ENCODE measurements around the gene COLEC12. TPM values are rescaled to one million over a fixed set of nuclear protein-coding genes. Genes with fewer than 3 reads are reported as not detected.

COLEC12 gene
- total RNA-seq, 2 donors from 2014 or later: not detected

DNA sequence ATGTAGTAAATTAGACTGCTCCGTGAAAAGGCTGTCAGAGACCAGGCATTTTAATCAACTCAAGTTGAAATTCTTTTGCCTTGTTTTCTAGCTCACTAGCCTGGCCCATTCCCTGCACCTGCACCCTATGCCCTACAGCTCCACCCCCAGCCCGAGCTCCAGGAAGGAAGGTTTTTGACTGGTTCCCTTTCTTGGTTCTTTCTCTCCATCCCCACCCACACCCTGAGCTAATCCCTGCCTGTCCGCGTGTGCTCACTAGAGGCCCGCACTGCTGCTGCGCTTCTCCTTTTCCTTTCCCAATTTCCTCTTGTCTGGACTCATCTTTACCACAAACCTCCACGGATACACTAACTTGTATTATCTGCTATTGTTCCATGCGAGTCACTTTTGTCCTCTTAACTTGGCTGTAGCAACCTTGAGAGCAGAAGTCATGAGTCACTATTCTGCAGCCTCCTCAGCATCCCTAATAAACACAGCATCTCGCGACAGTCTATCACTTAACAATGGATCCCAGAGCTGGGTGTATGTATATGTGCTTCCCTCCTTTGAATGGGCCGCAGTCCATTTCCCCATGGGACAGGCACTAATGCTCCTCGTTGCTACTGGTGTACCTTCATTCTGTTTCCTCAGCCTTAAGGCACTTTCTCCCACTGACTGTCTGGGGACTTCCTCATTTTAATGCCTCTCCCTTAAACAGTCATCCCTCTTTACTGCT is 36.5 kb downstream of the COLEC12 start:
- DNase-seq (ENCODE audit: low spot score in 2 of 2) (no peak), ATAC-seq (no peak)
- H3K9me3 Mint-ChIP-seq: no peaks in the 10 kb centered on the region
- no peak overlapping the region for H3K27ac Mint-ChIP-seq
- H3K36me3 Mint-ChIP-seq: no peaks in the 10 kb centered on the region

DNA sequence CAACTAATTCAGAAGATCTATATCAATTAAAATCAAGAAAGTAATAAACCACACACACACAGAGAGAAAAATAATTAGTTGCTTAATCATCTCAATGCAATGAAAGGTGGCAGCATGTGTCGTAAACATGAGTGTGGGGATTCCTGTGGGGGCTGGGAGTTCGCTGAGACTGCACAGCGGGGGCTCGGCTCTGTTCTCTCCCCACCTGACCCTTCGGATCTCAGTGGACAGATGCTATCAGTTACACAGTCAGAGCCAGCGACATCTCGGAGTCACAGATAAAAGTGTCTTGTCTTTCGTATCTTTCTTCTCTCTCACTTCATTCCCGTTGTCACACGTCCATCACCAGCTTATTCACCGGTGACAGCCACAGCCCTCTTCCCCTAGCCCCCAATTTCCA is 37.1 kb downstream of the COLEC12 start:
- H3K9me3 Mint-ChIP-seq: no peaks in the 10 kb centered on the region
- no peak for DNase-seq (ENCODE audit: low spot score in 2 of 2)
- no peak overlapping the region for H3K27ac Mint-ChIP-seq
- no peak for ATAC-seq
- H3K36me3 Mint-ChIP-seq: no peaks in the 10 kb centered on the region

DNA sequence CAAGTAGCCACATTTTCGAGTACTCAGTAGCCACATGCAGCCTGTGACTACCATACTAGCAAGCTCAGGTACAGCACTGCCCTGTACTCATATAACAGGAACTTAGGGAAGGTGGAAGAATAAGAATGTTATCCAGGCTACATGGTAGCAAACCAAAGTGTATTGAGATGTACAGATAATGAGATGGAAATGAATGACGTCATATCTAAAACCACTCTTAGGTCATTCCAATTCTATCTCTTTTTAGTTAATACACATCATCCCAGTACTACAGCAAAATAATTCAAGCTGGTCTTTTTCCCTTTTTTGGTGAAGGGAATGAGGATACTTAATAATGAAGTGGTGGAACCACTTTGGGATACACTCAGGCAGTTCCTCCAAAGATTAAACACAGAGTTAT is 38.7 kb downstream of the COLEC12 start:
- no peaks in the 10 kb centered on the region for H3K36me3 Mint-ChIP-seq
- DNase-seq (ENCODE audit: low spot score in 2 of 2) (no peak), ATAC-seq (no peak)
- H3K27ac Mint-ChIP-seq: no peak overlapping the region
- no peaks in the 10 kb centered on the region for H3K9me3 Mint-ChIP-seq

- no peak for DNase-seq (ENCODE audit: low spot score in 2 of 2)
- ATAC-seq: no peak
- H3K27ac Mint-ChIP-seq: no peak overlapping the region
- H3K36me3 Mint-ChIP-seq: no peaks in the 10 kb centered on the region
- no peaks in the 10 kb centered on the region for H3K9me3 Mint-ChIP-seq
Measured at GRCh38 chr18:460791-461190, 39.7 kb downstream of the COLEC12 start.

- no peak overlapping the region for H3K27ac Mint-ChIP-seq
- H3K9me3 Mint-ChIP-seq: no peaks in the 10 kb centered on the region
- no peak for ATAC-seq
- DNase-seq (ENCODE audit: low spot score in 2 of 2): no peak
- no peaks in the 10 kb centered on the region for H3K36me3 Mint-ChIP-seq
Measured at GRCh38 chr18:459814-460593, 40.5 kb downstream of the COLEC12 start.

DNA sequence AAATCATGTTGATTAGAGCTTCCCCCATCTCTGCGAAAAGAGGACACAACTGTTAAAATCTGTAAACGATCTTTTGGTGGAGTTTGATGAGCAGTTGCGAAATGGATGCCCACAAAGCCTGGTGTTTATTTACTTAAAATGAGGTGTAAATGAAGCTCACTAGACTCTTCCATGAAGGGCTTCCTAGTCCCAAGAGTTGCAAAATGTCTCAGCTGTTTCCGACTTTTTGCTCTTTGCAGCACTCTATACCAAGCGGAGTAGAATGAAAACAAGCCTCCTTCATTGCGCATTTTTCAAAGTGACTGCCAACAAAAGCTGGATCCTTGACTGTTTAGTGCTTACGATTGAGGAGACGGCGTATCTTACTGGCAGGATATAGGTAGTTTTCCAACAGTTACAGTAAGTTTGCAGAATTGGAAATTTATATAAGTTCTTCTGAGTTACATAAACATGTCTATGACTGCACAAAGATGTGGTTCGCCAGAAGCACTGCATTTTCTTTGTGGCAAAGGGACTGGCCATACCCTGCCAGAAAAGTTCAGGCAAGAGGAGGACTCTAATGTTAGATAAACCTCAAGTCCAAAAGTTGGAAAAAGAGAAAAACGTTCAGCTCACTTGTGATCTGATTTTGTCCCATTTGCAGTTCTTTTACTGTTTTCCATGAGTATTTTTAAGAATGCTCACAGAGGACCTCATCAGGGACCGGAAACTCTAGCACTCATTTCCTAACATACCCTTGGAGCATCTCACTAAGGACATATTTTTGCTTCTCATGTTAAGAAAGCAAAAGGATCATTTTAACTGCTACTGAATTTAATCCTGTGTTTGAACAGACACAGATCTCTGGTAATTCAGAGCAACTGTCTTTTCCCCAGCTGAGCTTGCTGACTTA is 42.7 kb downstream of the COLEC12 start:
- peaks cover 8% of the 10 kb centered on the region in 2 donors for H3K9me3 Mint-ChIP-seq
- peaks cover 0 to 3% of the 10 kb centered on the region in 2 donors for H3K36me3 Mint-ChIP-seq
- ATAC-seq (no peak), DNase-seq (ENCODE audit: low spot score in 2 of 2) (no peak)
- no peak overlapping the region for H3K27ac Mint-ChIP-seq

DNA sequence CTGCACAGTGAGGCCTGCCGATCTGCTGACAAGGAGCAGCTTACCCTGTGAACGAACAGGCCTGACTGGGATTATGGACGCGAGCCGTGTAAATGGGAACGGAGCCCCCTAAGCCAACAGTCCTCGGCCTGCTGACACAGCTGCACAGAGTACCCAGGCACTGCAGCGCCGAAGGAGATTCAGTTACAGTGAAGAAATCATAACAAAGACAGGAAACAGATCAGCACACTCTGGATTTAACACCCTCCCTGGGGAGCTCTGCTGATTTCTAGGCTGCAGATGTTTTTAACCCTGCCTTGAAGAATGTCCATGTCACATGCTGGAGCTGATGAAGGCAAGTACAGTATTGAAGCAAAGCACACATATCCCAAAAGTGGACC is 43.4 kb downstream of the COLEC12 start:
- no peak for ATAC-seq
- peaks cover 8% of the 10 kb centered on the region in 2 donors for H3K9me3 Mint-ChIP-seq
- no peak for DNase-seq (ENCODE audit: low spot score in 2 of 2)
- no peak overlapping the region for H3K27ac Mint-ChIP-seq
- peaks cover 0 to 7% of the 10 kb centered on the region in 2 donors for H3K36me3 Mint-ChIP-seq

- ATAC-seq: no peak
- Mint-ChIP-seq H3K27ac (no peak overlapping the region), H3K9me3 (peaks cover 8% of the 10 kb centered on the region in 2 donors), H3K36me3 (peaks cover 0 to 7% of the 10 kb centered on the region in 2 donors)
- no peak for DNase-seq (ENCODE audit: low spot score in 2 of 2)
Measured at GRCh38 chr18:456361-457139, 44.0 kb downstream of the COLEC12 start.

- Mint-ChIP-seq H3K36me3 (peaks cover 0 to 14% of the 10 kb centered on the region in 2 donors), H3K27ac (no peak overlapping the region), H3K9me3 (peaks cover 20% of the 10 kb centered on the region in 2 donors)
- DNase-seq (ENCODE audit: low spot score in 2 of 2): no peak
- ATAC-seq: no peak
Measured at GRCh38 chr18:453400-453799, 47.1 kb downstream of the COLEC12 start.

- Mint-ChIP-seq H3K27ac (no peak overlapping the region), H3K36me3 (peaks cover 0 to 14% of the 10 kb centered on the region in 2 donors), H3K9me3 (peaks cover 20% of the 10 kb centered on the region in 2 donors)
- DNase-seq (ENCODE audit: low spot score in 2 of 2) (no peak), ATAC-seq (no peak)
Measured at GRCh38 chr18:452816-453215, 47.7 kb downstream of the COLEC12 start.

DNA sequence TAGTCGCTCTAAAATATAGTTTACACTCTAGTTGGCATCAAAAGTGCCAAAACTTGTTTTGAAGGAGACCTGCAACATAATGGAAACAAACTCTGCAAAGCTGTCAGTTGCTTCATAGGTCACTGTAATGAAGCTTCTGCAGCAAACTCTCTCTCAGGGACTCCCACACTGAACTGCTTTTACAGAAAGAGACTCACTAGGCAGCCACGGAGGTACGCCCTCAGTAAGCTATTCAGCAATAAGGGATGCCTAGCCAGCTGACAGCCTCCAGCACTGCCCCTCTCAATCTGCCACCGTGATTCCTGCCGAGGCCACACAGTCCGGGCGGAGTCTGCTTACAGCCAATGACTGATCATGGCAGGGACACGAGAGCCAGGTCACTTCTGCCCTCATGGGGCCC is 51.1 kb downstream of the COLEC12 start:
- H3K36me3 Mint-ChIP-seq: peaks cover 0 to 14% of the 10 kb centered on the region in 2 donors
- no peak overlapping the region for H3K27ac Mint-ChIP-seq
- DNase-seq (ENCODE audit: low spot score in 2 of 2) (no peak), ATAC-seq (no peak)
- peaks cover 15 to 16% of the 10 kb centered on the region in 2 donors for H3K9me3 Mint-ChIP-seq

DNA sequence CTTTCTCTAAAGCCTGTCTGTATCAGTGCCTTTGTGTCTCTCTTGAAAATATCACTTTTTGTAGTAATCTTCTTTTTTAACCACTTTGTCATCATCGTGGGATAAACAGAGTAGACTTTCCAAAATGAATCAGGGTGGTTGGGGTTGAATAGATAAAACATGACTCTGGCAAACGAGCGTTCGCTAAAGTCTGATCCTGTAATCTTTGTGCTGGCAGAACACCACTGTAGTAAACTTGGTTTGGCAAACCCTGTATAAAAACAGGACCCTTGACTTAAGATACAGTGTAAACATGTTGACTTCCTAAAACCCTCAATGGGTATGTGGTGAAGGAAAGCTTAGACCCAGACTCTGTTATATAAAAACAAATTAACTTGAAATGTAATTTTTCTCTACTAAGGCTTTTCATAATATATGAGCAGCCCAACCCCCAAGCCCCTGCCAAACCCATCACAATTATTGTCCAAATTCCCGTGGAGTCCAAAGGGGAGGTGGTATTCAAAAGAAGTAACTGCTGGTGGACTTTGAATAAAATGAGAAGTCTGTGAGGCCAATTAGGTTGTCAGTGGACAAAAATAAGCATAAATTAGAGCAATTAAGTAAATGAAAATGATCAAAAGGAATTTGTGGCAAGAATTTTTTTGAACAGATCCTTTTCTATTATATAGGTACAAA is 52.2 kb downstream of the COLEC12 start:
- H3K27ac Mint-ChIP-seq: no peak overlapping the region
- DNase-seq (ENCODE audit: low spot score in 2 of 2) (no peak), ATAC-seq (no peak)
- H3K9me3 Mint-ChIP-seq: peaks cover 12 to 15% of the 10 kb centered on the region in 2 donors
- peaks cover 0 to 14% of the 10 kb centered on the region in 2 donors for H3K36me3 Mint-ChIP-seq

- Mint-ChIP-seq H3K27ac (no peak overlapping the region), H3K36me3 (peaks cover 0 to 7% of the 10 kb centered on the region in 2 donors), H3K9me3 (peaks cover 12% of the 10 kb centered on the region in 2 donors)
- ATAC-seq (no peak), DNase-seq (ENCODE audit: low spot score in 2 of 2) (no peak)
Measured at GRCh38 chr18:446941-447560, 53.5 kb downstream of the COLEC12 start.

DNA sequence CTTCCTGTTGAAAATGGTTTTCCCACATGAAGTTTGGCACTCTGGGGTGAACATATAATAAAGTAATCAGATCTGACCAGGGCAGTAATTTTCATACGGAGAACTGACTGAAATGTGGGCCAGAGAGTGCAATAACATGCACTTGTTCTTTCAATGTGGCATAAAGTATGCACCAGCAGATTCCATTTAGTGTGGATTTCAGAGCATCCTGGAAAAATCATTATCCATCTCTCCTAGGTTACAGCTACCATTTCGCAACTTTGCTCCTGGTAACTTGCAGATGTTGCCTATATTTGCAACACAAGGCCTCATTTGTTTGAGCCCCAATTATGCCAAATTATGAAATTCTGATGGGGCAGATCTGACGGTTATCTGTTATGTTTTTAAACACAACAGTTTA is 55.4 kb downstream of the COLEC12 start:
- Mint-ChIP-seq H3K9me3 (peaks cover 0 to under 1% of the 10 kb centered on the region in 2 donors), H3K36me3 (no peaks in the 10 kb centered on the region), H3K27ac (no peak overlapping the region)
- DNase-seq (ENCODE audit: low spot score in 2 of 2) (no peak), ATAC-seq (no peak)

DNA sequence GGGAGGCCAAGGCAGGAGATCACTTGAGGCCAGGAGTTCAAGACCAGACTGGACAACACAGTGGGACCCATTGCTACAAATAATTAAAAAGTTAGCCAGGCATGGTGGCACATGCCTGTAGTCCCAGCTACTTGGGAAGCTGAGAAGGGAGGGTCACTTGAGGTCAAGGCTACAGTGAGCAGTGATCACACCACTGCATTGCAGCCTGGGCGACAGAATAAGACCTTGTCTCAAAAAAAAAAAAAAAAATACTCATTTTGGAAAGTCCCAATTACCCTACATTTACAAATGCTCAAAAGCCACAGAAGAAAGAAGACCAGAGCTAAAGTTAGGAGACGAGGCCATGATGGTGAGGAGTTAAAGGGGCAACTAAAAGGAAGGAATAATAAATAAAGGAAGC is 61.9 kb downstream of the COLEC12 start:
- ATAC-seq: no peak
- Mint-ChIP-seq H3K36me3 (no peaks in the 10 kb centered on the region), H3K9me3 (no peaks in the 10 kb centered on the region), H3K27ac (no peak overlapping the region)
- DNase-seq (ENCODE audit: low spot score in 2 of 2): no peak

All from activated naive CD4-positive, alpha-beta T cell treated with anti-CD3 and anti-CD28 coated beads, Interleukin-2, amount 50 U/mL, for 72 hours (primary cell).